IMR-90 (cell line): ENCODE results near the gene PRPF40B. TPM values are rescaled to one million over a fixed set of nuclear protein-coding genes. Genes with fewer than 3 reads are reported as not detected.

Source experiments
- ATAC-seq: fragments of 200-7000 bp; cut with Tn5 transposase; 2 replicates; pipeline ENCODE4 v1.9.1; 2020; ENCODE audit warnings: low read depth, mild to moderate bottlenecking, moderate library complexity
- BruUV-seq: library from RNA; stranded (reverse); fragments of 400-500 nt; replicated peaks from 2 replicates; lab custom pipeline; 2021; lab: Mats Ljungman, UMichigan
- CTCF ChIA-PET: fragments of 300-600 bp; formaldehyde crosslinking; extraction: SDS; loops from one replicate; lab custom pipeline; 2021; ENCODE audit warnings: antibody characterized with exemption; lab: Yijun Ruan, JAX
- POLR2A ChIA-PET: fragments of 300-600 bp; sonication (Branson Sonifier 250); formaldehyde crosslinking; loops from one replicate; lab custom pipeline; 2022; ENCODE audit warnings: antibody characterized with exemption; ENCODE audit not compliant: unreplicated experiment; lab: Charles Lee
- DNase-seq: peaks from one replicate; pipeline ENCODE4 v3.0.0; 2013
- H2AFZ ChIP-seq: replicated peaks from 2 replicates; pipeline ENCODE3; 2013; ENCODE audit warnings: low read length, mild to moderate bottlenecking; ENCODE audit not compliant: poor library complexity
- H2AK5ac ChIP-seq: 2 replicates; pipeline ENCODE4 v1.6.1; 2013; ENCODE audit warnings: low read depth, low read length, inconsistent platforms
- H2AK9ac ChIP-seq: replicated peaks from 2 replicates; pipeline ENCODE3; 2013; ENCODE audit warnings: mild to moderate bottlenecking, low read depth, low read length, moderate library complexity; ENCODE audit not compliant: poor library complexity
- H2BK120ac ChIP-seq: 2 replicates; pipeline ENCODE4 v1.6.1; 2013; ENCODE audit warnings: low read depth, low read length, inconsistent platforms
- H2BK15ac ChIP-seq: 3 replicates; pipeline ENCODE4 v1.6.1; 2013; ENCODE audit warnings: low read depth, low read length, inconsistent platforms
- H2BK20ac ChIP-seq: 2 replicates; pipeline ENCODE4 v1.6.1; 2013; ENCODE audit warnings: low read depth, mild to moderate bottlenecking, inconsistent platforms, low read length, moderate library complexity
- H2BK5ac ChIP-seq: 2 replicates; pipeline ENCODE4 v1.6.1; 2013; ENCODE audit warnings: mild to moderate bottlenecking, low read depth, low read length, inconsistent platforms; ENCODE audit not compliant: poor library complexity, severe bottlenecking
- H3K14ac ChIP-seq: replicated peaks from 2 replicates; pipeline ENCODE4 v1.6.1; 2013; ENCODE audit warnings: low read depth, low read length, inconsistent platforms
- H3K18ac ChIP-seq: 2 replicates; pipeline ENCODE4 v1.6.1; 2013; ENCODE audit warnings: low read depth, low read length, control low read depth
- H3K23ac ChIP-seq: 2 replicates; pipeline ENCODE4 v1.6.1; 2013; ENCODE audit warnings: low read depth, low read length, inconsistent platforms
- H3K27ac ChIP-seq: 2 replicates; pipeline ENCODE4 v1.5.1; 2013; ENCODE audit warnings: mild to moderate bottlenecking, control low read depth, low read length; ENCODE audit not compliant: insufficient read depth
- H3K27me3 ChIP-seq: 2 replicates; pipeline ENCODE4 v1.6.1; 2013; ENCODE audit warnings: low read length; ENCODE audit not compliant: control insufficient read depth, insufficient read depth
- H3K36me3 ChIP-seq: 2 replicates; pipeline ENCODE4 v1.6.1; 2013; ENCODE audit warnings: low read length, mixed read lengths; ENCODE audit not compliant: control insufficient read depth, insufficient read depth
- H3K4ac ChIP-seq: 2 replicates; pipeline ENCODE4 v1.6.1; 2013; ENCODE audit warnings: low read depth, low read length, inconsistent platforms
- H3K4me1 ChIP-seq: 2 replicates; pipeline ENCODE4 v1.6.1; 2013; ENCODE audit warnings: low read length, mixed read lengths; ENCODE audit not compliant: control insufficient read depth, insufficient read depth
- H3K4me2 ChIP-seq: 2 replicates; pipeline ENCODE4 v1.6.1; 2013; ENCODE audit warnings: low read depth, mild to moderate bottlenecking, control low read depth, low read length, moderate library complexity
- H3K4me3 ChIP-seq: 2 replicates; pipeline ENCODE4 v1.5.1; 2013; ENCODE audit warnings: low read depth, mild to moderate bottlenecking, control low read depth, low read length, moderate library complexity; ENCODE audit not compliant: insufficient read depth
- H3K56ac ChIP-seq: 2 replicates; pipeline ENCODE4 v1.6.1; 2013; ENCODE audit warnings: low read length, inconsistent platforms; ENCODE audit not compliant: insufficient read depth; ENCODE audit errors: extremely low read depth
- H3K79me1 ChIP-seq, 2 experiments: 2 replicates each; pipeline ENCODE4 v1.6.1; 2013; ENCODE audit warnings: low read length in 2 of 2, inconsistent platforms in 1 of 2, low read depth in 1 of 2
- H3K9ac ChIP-seq: 2 replicates; pipeline ENCODE4 v1.6.1; 2013; ENCODE audit warnings: low read depth, low read length, control low read depth
- H3K9me1 ChIP-seq: 2 replicates; pipeline ENCODE4 v1.6.1; 2013; ENCODE audit warnings: low read length, inconsistent platforms; ENCODE audit not compliant: insufficient read depth
- H3K9me3 ChIP-seq: 2 replicates; pipeline ENCODE4 v1.6.1; 2013; ENCODE audit warnings: low read length; ENCODE audit not compliant: control insufficient read depth, insufficient read depth
- H4K20me1 ChIP-seq: 2 replicates; pipeline ENCODE4 v1.6.1; 2013; ENCODE audit warnings: low read length, inconsistent platforms; ENCODE audit not compliant: insufficient read depth
- H4K5ac ChIP-seq: 2 replicates; pipeline ENCODE4 v1.6.1; 2013; ENCODE audit warnings: mild to moderate bottlenecking, low read depth, low read length, control low read depth
- H4K8ac ChIP-seq, 2 experiments: 2 replicates each; pipeline ENCODE4 v1.6.1; 2013; ENCODE audit warnings: low read depth in 2 of 2, low read length in 2 of 2, control low read depth in 1 of 2, inconsistent platforms in 1 of 2
- H4K91ac ChIP-seq: 2 replicates; pipeline ENCODE4 v1.6.1; 2013; ENCODE audit warnings: low read depth, low read length, inconsistent platforms; ENCODE audit not compliant: insufficient read depth
- BHLHE40 ChIP-seq: fragments of 150-350 bp; IDR thresholded peaks from 2 replicates; pipeline ENCODE4 v1.6.1; 2016; ENCODE audit warnings: mild to moderate bottlenecking, low read depth, low read length
- CEBPB ChIP-seq: IDR thresholded peaks from 2 replicates; pipeline ENCODE4 v1.6.1; 2012; ENCODE audit warnings: low read depth, low read length, improper control_type of control experiment
- CHD1 ChIP-seq: IDR thresholded peaks from 2 replicates; pipeline ENCODE4 v1.6.1; 2012; ENCODE audit warnings: low read depth, low read length, improper control_type of control experiment
- ELK1 ChIP-seq: fragments of 150-350 bp; IDR thresholded peaks from 2 replicates; pipeline ENCODE4 v1.6.1; 2016; ENCODE audit warnings: low read depth, mild to moderate bottlenecking, low read length, moderate library complexity, borderline replicate concordance
- FOS ChIP-seq: fragments of 150-350 bp; IDR thresholded peaks from 2 replicates; pipeline ENCODE4 v1.6.1; 2016; ENCODE audit warnings: low read depth, low read length
- MAFK ChIP-seq: IDR thresholded peaks from 2 replicates; pipeline ENCODE4 v1.6.1; 2012; ENCODE audit warnings: low read depth, low read length, improper control_type of control experiment
- MAZ ChIP-seq: IDR thresholded peaks from 2 replicates; pipeline ENCODE4 v1.6.1; 2012; ENCODE audit warnings: low read depth, mild to moderate bottlenecking, low read length, improper control_type of control experiment, moderate library complexity, borderline replicate concordance
- MXI1 ChIP-seq: IDR thresholded peaks from 2 replicates; pipeline ENCODE4 v1.6.1; 2012; ENCODE audit warnings: low read depth, mild to moderate bottlenecking, low read length, moderate library complexity, borderline replicate concordance
- NFE2L2 ChIP-seq: fragments of 150-350 bp; IDR thresholded peaks from 2 replicates; pipeline ENCODE4 v1.6.1; 2016; ENCODE audit warnings: low read depth, mild to moderate bottlenecking, low read length
- POLR2A ChIP-seq: IDR thresholded peaks from 2 replicates; pipeline ENCODE4 v1.6.1; 2012; ENCODE audit warnings: mild to moderate bottlenecking, low read depth, low read length
- RAD21 ChIP-seq: IDR thresholded peaks from 2 replicates; pipeline ENCODE4 v1.6.1; 2012; ENCODE audit warnings: low read length, improper control_type of control experiment
- RCOR1 ChIP-seq: IDR thresholded peaks from 2 replicates; pipeline ENCODE4 v1.6.1; 2012; ENCODE audit warnings: mild to moderate bottlenecking, low read length, improper control_type of control experiment; ENCODE audit not compliant: insufficient replicate concordance
- RFX5 ChIP-seq: IDR thresholded peaks from 2 replicates; pipeline ENCODE4 v1.8.0; 2012; ENCODE audit warnings: low read depth, mild to moderate bottlenecking, low read length, moderate library complexity
- SMC3 ChIP-seq: fragments of 150-350 bp; IDR thresholded peaks from 2 replicates; pipeline ENCODE4 v1.6.1; 2016; ENCODE audit warnings: low read depth, mild to moderate bottlenecking, antibody characterized with exemption, low read length, moderate library complexity
- USF2 ChIP-seq: fragments of 150-350 bp; IDR thresholded peaks from 2 replicates; pipeline ENCODE4 v1.6.1; 2017; ENCODE audit warnings: mild to moderate bottlenecking, antibody characterized with exemption, low read length, low read depth
- WGBS, 2 experiments: methylation state at CpG; one replicate each; pipeline versions ENCODE4 v1.1.5 to v1.1.7; 2013; ENCODE audit warnings: missing lambda C conversion rate in 2 of 2; ENCODE audit not compliant: insufficient read length in 1 of 2; ENCODE audit errors: extremely low coverage in 2 of 2; 5-methylcytosine and 5-hydroxymethylcytosine counted together
- dilution Hi-C: fragments of 300-500 bp; cut with HindIII; formaldehyde crosslinking; loops from one replicate; pipeline ENCODE4 v1.14.3; 2018; ENCODE audit warnings: low sequenced_read_pairs; ENCODE audit not compliant: unreplicated experiment
- in situ Hi-C: fragments of 300-500 bp; cut with MboI; formaldehyde crosslinking; loops from 3 replicates; pipeline ENCODE4 v1.14.3; 2019; ENCODE audit warnings: low sequenced_read_pairs, inconsistent platforms, mixed read lengths
- intact Hi-C: fragments of 100-400 bp; cut with micrococcal nuclease; formaldehyde crosslinking; loops from 2 replicates; pipeline ENCODE4 v1.10.0; 2022
- polyA plus RNA-seq, 3 experiments: library from polyadenylated mRNA; depleted of rRNA; stranded (reverse); fragments of >200 nt; gene quantifications; 2 replicates each; pipeline ENCODE4 v1.2.3, GENCODE V29; 2012; ENCODE audit warnings: low replicate concordance in 1 of 3
- total RNA-seq: library from RNA; depleted of rRNA; stranded (reverse); fragments of >200 nt; gene quantifications from 2 replicates; pipeline ENCODE4 v1.2.3, GENCODE V29; 2012
- TF ChIP-seq, protein P1 (sequence below): conservative IDR thresholded peaks from 2 replicates; pipeline ENCODE4 v1.5.1; 2012; ENCODE audit warnings: mild to moderate bottlenecking, low read depth, low read length, improper control_type of control experiment

PRPF40B gene
- total and polyA plus RNA-seq, 2 of the 4 experiments (the other 2 are of a cell fraction) = 5.0 to 11.8 TPM

DNA sequence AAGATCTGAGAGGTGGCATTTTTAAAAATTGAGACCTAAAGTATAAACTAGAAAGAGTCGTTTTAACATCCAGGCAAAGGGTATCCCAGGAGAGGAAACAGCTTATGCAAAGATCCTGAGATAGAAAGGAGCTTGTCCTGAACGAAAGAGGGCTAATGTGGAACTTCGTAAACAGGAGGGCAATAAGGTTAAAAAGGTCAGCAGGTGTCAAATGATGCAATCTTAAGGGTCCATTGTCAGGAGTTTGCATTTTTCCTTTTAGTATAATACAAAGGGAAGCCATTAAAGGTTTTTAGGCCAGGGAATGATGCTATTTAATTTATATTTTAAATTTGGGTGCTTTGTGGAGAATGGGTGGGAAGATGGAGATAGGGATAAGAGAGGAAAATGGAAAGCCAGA is 69.5 kb downstream of the PRPF40B start:
- peaks cover 31 to 84% of the 10 kb centered on the region in 2 experiments for H3K79me1 ChIP-seq
- intact Hi-C loops = no loop called here
- no peak overlapping the region for H2BK20ac ChIP-seq
- WGBS, 2 experiments = 83% methylated on average over 1 of the region's 3 CpGs; no CpG with 5 or more reads in 1 of the 2 experiments
- no peak overlapping the region for H3K56ac ChIP-seq
- no peak overlapping the region for H2BK5ac ChIP-seq
- no peaks in the 10 kb centered on the region for H3K9me3 ChIP-seq
- peaks cover 7% of the 10 kb centered on the region for H3K9me1 ChIP-seq
- H3K36me3 ChIP-seq = no peaks in the 10 kb centered on the region
- no peak overlapping the region for H3K18ac ChIP-seq
- H4K5ac ChIP-seq = no peak overlapping the region
- ChIA-PET CTCF (no interaction called here), POLR2A (no interaction called here)
- H2BK15ac ChIP-seq = no peak overlapping the region
- no peak overlapping the region for H3K14ac ChIP-seq
- ATAC-seq (no peak), DNase-seq (no peak)
- H2BK120ac ChIP-seq = no peak overlapping the region
- H4K91ac ChIP-seq = no peak overlapping the region
- no peak overlapping the region for H3K4me3 ChIP-seq
- BruUV-seq = no TSS peak
- dilution Hi-C loops = no loop called here
- H3K27me3 ChIP-seq = no peaks in the 10 kb centered on the region
- H2AK5ac ChIP-seq = no peak overlapping the region
- in situ Hi-C loops = no loop called here
- TF ChIP-seq RCOR1 (no peak), CHD1 (no peak), MXI1 (no peak), BHLHE40 (no peak), NFE2L2 (no peak), CEBPB (no peak; the same call in 1 of the 2 replicates), MAFK (no peak), POLR2A (no peak), ELK1 (no peak), USF2 (no peak), FOS (no peak), RFX5 (no peak), SMC3 (no peak), RAD21 (no peak), MAZ (no peak)
- TF ChIP-seq, protein P1, sequence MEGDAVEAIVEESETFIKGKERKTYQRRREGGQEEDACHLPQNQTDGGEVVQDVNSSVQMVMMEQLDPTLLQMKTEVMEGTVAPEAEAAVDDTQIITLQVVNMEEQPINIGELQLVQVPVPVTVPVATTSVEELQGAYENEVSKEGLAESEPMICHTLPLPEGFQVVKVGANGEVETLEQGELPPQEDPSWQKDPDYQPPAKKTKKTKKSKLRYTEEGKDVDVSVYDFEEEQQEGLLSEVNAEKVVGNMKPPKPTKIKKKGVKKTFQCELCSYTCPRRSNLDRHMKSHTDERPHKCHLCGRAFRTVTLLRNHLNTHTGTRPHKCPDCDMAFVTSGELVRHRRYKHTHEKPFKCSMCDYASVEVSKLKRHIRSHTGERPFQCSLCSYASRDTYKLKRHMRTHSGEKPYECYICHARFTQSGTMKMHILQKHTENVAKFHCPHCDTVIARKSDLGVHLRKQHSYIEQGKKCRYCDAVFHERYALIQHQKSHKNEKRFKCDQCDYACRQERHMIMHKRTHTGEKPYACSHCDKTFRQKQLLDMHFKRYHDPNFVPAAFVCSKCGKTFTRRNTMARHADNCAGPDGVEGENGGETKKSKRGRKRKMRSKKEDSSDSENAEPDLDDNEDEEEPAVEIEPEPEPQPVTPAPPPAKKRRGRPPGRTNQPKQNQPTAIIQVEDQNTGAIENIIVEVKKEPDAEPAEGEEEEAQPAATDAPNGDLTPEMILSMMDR = no peak
- H2AFZ ChIP-seq = no peak overlapping the region
- H3K9ac ChIP-seq = no peak overlapping the region
- no peak overlapping the region for H3K4ac ChIP-seq
- H2AK9ac ChIP-seq = no peak overlapping the region
- no peak overlapping the region for H3K23ac ChIP-seq
- H4K20me1 ChIP-seq = peaks cover 20% of the 10 kb centered on the region
- no peak overlapping the region for H3K4me2 ChIP-seq
- 0 out of 2 replicates have a peak, but pooled peaks cover 2% of the 10 kb centered on the region for H3K4me1 ChIP-seq
- H4K8ac ChIP-seq = no peak overlapping the region
- no peak overlapping the region for H3K27ac ChIP-seq
